NCI-H226 (cell line): ENCODE data around the gene C12orf42.

Experiments
- DNase-seq: peaks from one replicate; pipeline ENCODE4 v3.0.0-alpha.2; 2015

C12orf42 gene

GRCh38 chr12:103495469-103496456, at the start of gene C12orf42:
C12orf42 (minus strand) TSS chr12:103495968; CDS start chr12:103478426, 17,542 bp downstream.
- no peak for DNase-seq

GRCh38 chr12:103542078-103542477, 46.3 kb upstream of the C12orf42 start:
- no peak for DNase-seq

GRCh38 chr12:103540319-103540718, 44.6 kb upstream of the C12orf42 start:
- no peak for DNase-seq

- DNase-seq: no peak
Observed at GRCh38 chr12:103538397-103538796, 42.6 kb upstream of the C12orf42 start.

GRCh38 chr12:103530307-103531066, 34.7 kb upstream of the C12orf42 start:
- DNase-seq: no peak

- no peak for DNase-seq
Observed at GRCh38 chr12:103529306-103529705, 33.5 kb upstream of the C12orf42 start.

GRCh38 chr12:103524238-103524875, 28.6 kb upstream of the C12orf42 start:
- DNase-seq: no peak

- DNase-seq: no peak
Observed at GRCh38 chr12:103523771-103524170, 28.0 kb upstream of the C12orf42 start.

GRCh38 chr12:103520686-103521215, 25.0 kb upstream of the C12orf42 start:
- no peak for DNase-seq

- no peak for DNase-seq
Observed at GRCh38 chr12:103519632-103520031, 23.9 kb upstream of the C12orf42 start.

- no peak for DNase-seq
Observed at GRCh38 chr12:103518899-103519298, 23.1 kb upstream of the C12orf42 start.

- no peak for DNase-seq
Observed at GRCh38 chr12:103517161-103517560, 21.4 kb upstream of the C12orf42 start.

- no peak for DNase-seq
Observed at GRCh38 chr12:103515341-103515740, 19.6 kb upstream of the C12orf42 start.

GRCh38 chr12:103513875-103514274, 18.1 kb upstream of the C12orf42 start:
- DNase-seq: no peak

- no peak for DNase-seq
Observed at GRCh38 chr12:103505371-103506236, 9.8 kb upstream of the C12orf42 start.

- no peak for DNase-seq
Observed at GRCh38 chr12:103504606-103505005, 8.8 kb upstream of the C12orf42 start.

- DNase-seq: no peak
Observed at GRCh38 chr12:103503546-103504480, 8.0 kb upstream of the C12orf42 start.

GRCh38 chr12:103501447-103501846, 5.7 kb upstream of the C12orf42 start:
- DNase-seq: no peak

GRCh38 chr12:103499571-103499970, 3.8 kb upstream of the C12orf42 start:
- DNase-seq: no peak

GRCh38 chr12:103498990-103499389, 3.2 kb upstream of the C12orf42 start:
- no peak for DNase-seq
